ENCODE measurements around the gene ELAPOR2.
A peak's percentile ranks its signal among the peaks of the same experiment; 100 is the strongest.
"Not testable (repeated sequence)": the region's sequence is repeated elsewhere in the genome, so short reads cannot be mapped to it uniquely, and the experiment has no call there.

The ELAPOR2 gene

GRCh38 chr7:87059525-87060287 is at the start of gene ELAPOR2:
ELAPOR2 (minus strand) TSS chr7:87059654; CDS start chr7:87059513, 141 bp downstream.
- TF ChIP-seq CTCF (IDR thresholded peaks at IDR 0.05; ENCODE audit: borderline replicate concordance, control extremely low read depth, extremely low read depth, insufficient read depth, missing control alignments), result peak; percentile 78

DNA sequence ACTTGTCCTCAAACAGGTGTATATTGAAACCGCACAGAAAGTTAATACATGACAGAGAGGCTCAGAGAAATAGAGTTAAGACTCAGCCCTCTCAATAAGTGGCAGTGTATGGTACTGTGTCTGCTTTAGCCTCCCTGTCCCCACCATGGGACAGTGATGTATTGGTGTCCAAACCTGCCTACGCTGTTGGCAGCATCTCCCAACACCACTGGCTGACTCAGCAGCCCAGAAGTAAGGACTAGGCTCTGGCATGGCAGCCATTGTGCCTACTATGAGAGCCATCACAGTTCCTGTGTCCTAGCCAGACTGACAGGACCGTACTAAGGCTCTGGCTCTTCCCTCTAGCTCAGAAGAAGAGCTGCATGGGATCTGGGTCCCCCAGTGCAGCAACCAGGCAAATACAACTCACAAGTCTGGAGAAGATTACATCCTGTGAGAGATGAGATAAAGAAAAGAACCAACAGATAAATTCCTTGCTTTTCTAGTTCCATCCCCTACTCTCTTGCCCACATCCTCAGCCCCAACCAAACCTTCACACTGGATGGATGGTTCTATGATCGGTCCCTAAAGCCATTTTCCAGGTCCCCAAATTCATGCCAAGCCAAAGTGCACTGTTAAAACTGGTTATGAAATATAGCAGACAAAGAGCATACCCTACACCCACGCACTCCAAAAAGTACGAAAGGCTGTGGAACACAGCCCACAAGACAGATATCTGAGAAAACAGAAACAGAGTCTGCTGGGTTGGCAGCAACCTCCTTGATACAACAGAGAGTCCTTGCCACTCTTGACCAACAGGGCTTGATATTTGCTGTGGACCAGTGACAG is 48.7 kb upstream of the ELAPOR2 start:
- in situ Hi-C loops (cut with MboI; ENCODE audit: low sequenced_read_pairs, unreplicated experiment), result no loop called here
- no peak for TF ChIP-seq CTCF (IDR thresholded peaks at IDR 0.05; ENCODE audit: borderline replicate concordance, control extremely low read depth, extremely low read depth, insufficient read depth, missing control alignments)
- DNase-seq (ENCODE audit: low spot score), result no peak

More at GRCh38 chr7:87059525-87060287, at the start of gene ELAPOR2:
- peak; percentile 92 for DNase-seq (ENCODE audit: low spot score)
- in situ Hi-C loops (cut with MboI; ENCODE audit: low sequenced_read_pairs, unreplicated experiment), result no loop called here

DNA sequence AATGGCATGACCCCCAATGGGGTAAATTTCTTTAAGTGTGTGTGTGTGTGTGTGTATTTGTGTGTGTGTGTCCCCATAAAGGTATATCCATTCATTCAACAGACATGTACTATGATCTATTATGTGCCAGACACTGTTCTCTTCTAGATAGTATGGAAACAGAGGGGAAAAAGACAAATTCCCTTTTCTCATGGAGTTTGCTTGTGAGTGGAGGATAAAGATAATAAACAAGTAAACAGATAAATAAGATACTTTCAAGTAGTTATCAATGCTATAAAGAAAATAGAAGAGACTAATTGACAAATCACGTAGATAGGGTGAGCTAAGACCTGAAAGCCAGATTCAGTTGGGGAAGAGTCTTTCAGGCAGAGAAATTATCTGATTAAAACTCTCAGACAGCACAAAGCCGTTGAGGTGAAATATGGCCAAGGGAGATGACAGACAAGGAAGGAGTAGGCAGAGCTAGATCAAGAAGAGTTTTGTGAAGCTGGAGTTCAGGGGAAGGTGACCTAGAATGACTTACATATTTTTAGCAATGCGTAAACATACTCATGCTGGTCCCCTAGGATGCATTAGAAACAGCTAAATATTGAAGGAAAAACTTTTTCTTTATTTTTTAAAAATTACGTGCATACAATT is 47.6 kb upstream of the ELAPOR2 start:
- in situ Hi-C loops (cut with MboI; ENCODE audit: low sequenced_read_pairs, unreplicated experiment), result no loop called here
- DNase-seq (ENCODE audit: low spot score), result no peak
- no peak for TF ChIP-seq CTCF (IDR thresholded peaks at IDR 0.05; ENCODE audit: borderline replicate concordance, control extremely low read depth, extremely low read depth, insufficient read depth, missing control alignments)

DNA sequence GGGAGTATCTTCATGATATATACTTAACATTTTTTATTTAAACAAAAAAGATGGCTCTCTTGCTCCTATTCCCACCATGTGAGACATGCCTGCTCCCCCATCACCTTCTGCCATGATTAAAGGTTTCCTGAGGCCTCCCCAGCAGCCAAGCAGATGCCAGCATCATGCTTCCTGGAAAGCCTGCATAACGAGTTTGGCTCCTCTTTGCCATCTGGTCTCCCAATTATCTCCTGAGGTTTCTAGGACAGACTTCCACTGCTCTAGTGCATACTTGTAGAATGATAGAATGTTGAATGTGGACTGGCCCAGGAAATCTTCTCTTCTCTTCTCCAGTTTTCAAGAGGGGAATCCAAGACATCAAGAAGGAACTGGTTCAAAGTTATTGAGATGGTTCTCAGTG is 45.9 kb upstream of the ELAPOR2 start:
- no peak for DNase-seq (ENCODE audit: low spot score)
- in situ Hi-C loops (cut with MboI; ENCODE audit: low sequenced_read_pairs, unreplicated experiment), result no loop called here
- no peak for TF ChIP-seq CTCF (IDR thresholded peaks at IDR 0.05; ENCODE audit: borderline replicate concordance, control extremely low read depth, extremely low read depth, insufficient read depth, missing control alignments)

GRCh38 chr7:87100326-87100725 is 40.9 kb upstream of the ELAPOR2 start:
- TF ChIP-seq CTCF (IDR thresholded peaks at IDR 0.05; ENCODE audit: borderline replicate concordance, control extremely low read depth, extremely low read depth, insufficient read depth, missing control alignments), result no peak
- no peak for DNase-seq (ENCODE audit: low spot score)
- in situ Hi-C loops (cut with MboI; ENCODE audit: low sequenced_read_pairs, unreplicated experiment), result no loop called here

- in situ Hi-C loops (cut with MboI; ENCODE audit: low sequenced_read_pairs, unreplicated experiment); DNase-seq (ENCODE audit: low spot score): not testable (repeated sequence)
Observed at GRCh38 chr7:87097375-87097774, 37.9 kb upstream of the ELAPOR2 start.
